K562 (cell line): ENCODE measurements around the gene WDR20.
A peak's percentile ranks its signal among the peaks of the same experiment; 100 is the strongest.

Experiments used
- REST ChIP-seq, 2 experiments: fragments of 450-650 bp; formaldehyde crosslinking in 1 of 2; IDR thresholded peaks; 2 replicates each; pipeline versions ENCODE4 v1.4.0 to v1.6.1; 2014 to 2020; ENCODE audit warnings: mild to moderate bottlenecking in 2 of 2, borderline replicate concordance in 1 of 2, low read depth in 1 of 2
- TBP ChIP-seq: optimal IDR thresholded peaks from 2 replicates; pipeline ENCODE3; 2011; ENCODE audit warnings: low read depth, low read length, improper control_type of control experiment

- TF ChIP-seq REST (IDR thresholded peaks at IDR 0.05; ENCODE audit: borderline replicate concordance) = peak; percentile 68; the same call in 1 of the 2 replicates
- TF ChIP-seq REST (CRISPR knock-in tag; IDR thresholded peaks at IDR 0.05; ENCODE audit: low read depth) = no peak
- no peak for TF ChIP-seq TBP
Observed at GRCh38 chr14:102235275-102235897, 95.7 kb downstream of the WDR20 start.
